CD4-positive, alpha-beta T cell treated with Interleukin-15 for 1 hour (primary cell): ENCODE data around the gene EDAR.

ENCODE experiments used
- DNase-seq: peaks from one replicate; pipeline ENCODE4 v3.0.0-alpha.2; 2020

EDAR gene

DNA sequence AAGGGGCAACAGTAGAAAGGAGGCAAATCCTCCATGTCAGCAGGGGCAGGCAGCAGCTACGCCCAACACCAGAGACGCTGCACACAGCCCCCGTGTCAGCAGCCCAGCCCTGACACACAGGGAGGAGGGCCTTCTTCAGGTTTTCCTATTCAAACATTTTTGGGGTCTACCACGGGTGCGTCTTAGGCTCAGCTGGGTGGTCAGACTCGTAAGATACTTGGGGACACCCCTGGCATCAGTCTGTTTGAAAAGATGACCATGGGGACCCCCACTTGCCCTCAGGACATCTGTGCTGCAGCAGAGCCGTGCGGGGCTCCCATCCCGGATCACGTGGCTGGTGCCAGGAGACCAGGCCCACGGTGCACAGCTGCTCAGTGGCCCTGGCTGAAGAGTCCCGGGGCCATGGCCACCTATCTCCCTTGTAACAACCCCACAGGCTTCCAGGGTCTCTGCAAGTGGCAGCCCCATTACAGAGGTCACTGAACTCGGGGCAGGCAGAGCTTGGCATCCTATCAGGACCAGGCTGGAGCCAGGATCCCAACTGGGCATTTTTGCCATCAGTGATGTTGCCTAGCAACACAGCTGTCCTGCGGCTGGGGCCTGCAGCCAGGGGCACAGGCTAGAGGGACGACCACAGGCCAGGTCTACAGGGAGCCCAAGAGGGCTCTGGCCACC lies 82.5 kb downstream of the EDAR start:
- DNase-seq: no peak

DNA sequence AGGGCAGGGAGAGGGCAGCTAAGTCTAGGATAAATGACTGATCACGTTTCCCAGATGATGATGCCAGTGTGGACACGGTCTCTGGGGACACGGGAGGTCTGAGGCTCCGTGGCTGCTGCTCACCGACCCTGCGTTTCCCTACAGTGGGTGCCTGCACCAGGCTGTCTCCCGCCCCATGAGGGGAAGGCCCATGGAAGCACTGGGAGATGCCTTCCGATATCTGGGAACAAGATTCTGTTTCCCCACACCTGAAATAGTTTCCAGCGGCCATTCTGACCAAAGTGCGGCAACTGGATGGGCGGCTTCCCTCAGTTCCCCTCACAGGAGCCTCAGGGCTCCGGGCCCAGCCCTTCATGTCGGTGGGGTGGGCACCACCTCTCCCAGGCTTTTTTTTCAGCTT lies 83.1 kb downstream of the EDAR start:
- no peak for DNase-seq

DNA sequence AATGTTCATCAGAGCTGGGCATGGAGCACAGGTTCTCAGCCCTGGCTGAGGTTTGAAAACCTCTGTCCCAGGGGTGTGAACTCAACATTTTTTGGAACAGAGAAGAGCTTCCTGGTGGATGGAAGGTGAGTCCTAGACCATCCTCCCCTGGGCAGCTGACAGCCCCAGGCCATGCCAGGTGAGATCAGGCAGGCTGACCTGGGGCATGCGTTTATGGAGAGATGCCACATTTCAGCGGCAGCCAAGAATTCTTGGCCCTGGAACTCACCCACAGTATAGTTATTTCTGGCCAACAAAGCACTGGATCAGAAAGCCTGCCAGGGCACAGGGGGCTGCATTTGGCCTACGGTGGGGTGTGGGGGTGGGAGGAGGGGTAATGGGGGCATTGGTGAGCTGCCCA lies 83.8 kb downstream of the EDAR start:
- no peak for DNase-seq

DNA sequence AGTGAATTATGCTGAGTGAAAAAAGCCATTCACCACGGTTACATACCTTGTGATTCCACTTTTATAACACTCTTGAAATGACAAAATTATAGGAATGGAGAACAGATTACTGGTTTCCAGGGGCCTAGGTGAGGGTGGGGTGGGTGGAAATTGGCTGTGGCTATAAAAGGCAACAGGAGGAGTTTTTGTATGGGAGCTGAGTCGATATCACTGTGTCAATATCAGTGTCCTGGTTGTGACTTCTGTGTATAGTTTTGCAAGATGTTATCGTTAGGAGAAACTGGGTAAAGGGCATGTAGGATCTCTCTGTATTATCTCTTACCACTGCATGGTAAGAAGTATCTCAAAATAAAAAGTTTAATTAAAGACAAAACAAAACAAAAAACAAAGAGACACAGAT lies 84.3 kb downstream of the EDAR start:
- no peak for DNase-seq

DNA sequence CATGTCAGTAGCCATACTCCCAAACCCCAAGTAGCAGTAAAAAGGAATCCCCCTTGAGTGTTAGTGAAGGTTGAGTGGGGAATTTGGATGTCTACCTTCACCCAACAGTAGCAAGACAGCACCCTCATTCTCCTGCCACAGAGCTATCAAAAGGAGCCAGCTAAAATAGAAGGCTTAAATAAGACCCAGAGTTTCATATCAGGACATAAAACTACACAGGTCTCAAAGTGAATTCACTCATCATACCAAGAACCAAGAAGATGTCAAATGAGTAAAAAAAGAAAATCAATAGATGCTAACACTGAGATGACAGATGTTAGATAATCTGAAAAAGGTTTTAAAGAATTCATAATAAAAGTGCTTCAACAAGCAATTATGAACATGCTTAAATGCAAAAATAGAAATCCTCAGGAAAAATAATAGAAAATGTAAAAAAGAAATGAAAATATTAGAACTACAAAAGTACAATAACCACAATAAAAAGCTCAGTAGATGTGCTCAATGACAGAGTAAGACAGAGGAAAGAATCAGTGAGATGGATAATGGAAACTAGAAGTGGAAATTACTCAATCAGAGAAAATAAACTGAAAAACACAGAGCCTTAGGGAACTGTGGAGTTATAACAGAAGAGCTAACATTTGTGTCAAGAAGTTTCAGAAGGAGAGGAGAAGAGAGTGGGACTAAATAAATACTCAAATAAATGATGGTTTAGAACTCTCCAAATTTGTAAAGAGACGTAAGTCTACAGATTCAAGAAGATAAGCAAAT lies 90.5 kb downstream of the EDAR start:
- DNase-seq: no peak

DNA sequence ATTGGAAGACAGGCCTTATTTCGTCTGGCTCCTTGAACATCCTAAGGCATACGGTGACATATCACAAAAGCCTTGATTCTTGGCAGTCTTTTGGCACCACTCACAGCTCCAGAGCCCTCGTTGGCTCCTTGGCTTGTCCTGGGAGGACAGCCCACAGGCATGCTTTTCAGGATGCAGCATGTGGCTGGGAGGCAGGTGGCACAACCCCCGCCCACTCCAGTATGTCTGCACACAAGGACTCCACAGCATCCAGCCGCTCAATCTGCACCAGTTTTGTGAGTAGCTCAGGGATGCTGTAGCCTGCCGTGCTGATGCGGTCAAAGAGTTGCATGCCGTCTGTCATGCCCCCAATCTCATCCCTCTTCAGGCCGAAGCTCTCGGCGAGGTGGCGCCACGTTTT lies 92.3 kb downstream of the EDAR start:
- DNase-seq: no peak

DNA sequence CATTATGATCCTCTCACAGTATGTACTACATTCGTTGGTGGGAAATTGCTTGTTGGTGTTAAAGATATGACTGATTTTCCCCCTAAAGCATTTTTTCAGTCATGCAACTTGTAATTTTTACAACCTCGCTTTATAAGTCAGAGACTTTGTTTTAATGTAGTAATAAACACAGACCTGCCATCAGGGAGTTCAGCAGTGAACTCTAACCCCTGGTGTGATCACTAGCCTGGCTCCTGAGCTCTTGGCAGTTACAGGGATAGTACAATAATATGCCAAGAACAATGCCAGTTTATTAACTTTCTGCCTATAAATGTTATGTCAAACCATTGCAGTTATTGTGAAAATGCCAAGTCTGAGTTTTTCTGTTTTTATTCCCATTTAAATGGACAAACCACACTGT lies 93.8 kb downstream of the EDAR start:
- no peak for DNase-seq

DNA sequence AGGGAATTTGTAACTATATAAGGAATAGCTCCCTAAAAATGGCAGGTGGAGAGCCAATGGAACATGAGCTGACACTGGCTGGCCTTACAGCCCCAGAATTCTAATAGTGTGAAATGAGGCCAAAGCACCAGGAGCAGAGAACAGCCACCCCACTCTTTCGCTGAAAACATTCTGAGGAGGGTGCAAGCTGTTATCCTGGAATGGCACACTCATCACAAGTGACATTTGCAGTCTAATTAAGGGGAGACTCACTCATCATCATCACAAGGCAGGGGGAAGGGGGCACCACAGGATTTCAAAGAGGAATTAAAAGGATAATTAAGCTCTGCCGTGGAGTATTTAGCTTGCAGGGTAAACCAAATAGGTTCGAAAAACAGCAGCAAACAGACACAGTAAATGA lies 94.3 kb downstream of the EDAR start:
- DNase-seq: no peak

DNA sequence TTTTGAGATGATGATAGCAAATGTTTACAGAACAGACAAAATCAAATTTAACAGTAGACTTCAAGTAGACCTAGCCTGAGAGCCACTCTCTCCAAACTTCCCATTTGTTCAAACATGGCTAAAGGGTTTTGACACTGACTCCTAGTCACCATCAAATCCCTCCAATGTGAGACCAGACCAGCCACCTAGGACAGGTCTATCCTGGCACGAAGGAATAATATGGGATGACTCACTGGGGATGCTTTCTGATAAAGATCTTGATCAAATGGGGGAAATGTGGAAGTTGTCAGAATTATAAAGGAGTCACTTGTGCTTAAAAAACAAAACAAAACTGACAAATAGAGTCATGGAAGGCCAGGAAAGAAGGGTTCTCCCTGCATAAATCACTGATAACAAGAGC lies 95.7 kb downstream of the EDAR start:
- no peak for DNase-seq

DNA sequence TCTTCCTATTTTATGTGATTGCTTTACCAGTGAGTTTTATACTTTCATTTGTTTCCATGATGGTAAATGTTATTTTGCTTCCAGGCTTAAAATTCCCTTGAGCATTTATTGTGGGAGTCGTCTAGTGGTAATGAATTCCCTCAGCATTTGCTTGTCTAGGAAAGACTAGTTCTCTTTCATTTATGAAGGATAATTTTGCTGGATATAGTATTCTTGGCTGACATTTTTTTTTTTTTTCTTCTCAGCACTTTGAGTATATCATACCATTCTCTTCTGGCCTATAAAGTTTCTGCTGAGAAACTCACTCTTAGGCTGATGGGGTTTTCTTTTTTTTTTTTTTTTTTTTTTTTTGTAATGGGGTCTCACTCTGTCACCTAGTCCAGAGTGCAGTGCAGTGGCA lies 99.1 kb downstream of the EDAR start:
- DNase-seq: no peak

DNA sequence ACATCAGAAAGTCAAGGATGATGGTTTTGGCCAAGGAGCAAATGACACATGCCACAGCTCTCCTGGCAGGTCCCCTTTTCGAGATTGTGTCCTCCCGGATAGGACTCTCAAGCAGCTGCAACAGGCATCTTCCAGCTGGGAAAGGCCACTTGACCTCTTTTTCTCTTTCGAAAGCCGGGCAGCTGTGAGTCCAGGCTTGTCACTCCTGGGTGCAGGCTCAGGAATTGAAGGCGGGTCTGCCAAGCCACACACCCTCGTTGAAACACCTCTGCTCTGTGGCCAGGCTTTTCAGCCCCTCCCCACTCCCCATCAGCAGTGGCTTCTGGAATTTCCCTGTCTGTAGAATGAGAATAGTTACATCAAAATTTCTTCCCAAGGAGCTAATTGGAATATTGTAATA lies 104.4 kb downstream of the EDAR start:
- DNase-seq: no peak

DNA sequence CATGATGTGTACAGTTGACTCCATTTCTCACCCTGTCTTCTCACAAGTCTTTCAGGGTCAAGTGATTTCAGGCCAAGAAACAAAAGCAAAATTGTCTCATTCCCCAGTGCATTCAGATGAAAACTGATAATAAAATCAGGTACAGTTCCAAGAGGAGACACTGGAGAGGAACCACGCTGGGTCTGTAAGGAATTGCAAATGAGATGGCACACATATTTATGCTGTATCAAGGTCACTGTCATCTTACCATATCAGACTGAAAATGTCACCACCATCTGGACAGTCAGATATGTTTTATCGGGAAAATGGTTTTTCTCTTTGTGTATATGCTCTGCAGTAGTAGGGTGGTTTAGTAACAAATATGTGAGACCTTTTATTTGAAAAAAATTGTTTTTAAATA lies 110.7 kb downstream of the EDAR start:
- no peak for DNase-seq

DNA sequence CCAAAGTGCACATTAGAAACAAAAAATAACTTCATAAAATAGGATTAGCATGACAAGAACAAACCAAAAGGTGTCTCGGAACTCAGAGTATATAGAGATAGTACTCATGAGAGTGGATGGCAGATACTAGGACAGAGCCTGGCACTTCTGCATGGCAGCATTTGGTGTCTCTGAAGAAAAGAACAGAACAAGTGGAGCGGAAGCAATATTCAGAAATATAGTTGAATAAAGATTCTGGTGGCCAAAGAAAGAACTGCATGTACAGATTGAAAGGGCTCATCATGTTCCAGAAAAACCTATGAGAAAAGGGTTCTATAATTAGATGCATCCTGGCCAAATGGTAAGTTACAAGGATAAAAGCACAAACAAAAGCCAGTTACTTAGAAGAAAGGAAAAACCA lies 111.5 kb downstream of the EDAR start:
- DNase-seq: no peak

DNA sequence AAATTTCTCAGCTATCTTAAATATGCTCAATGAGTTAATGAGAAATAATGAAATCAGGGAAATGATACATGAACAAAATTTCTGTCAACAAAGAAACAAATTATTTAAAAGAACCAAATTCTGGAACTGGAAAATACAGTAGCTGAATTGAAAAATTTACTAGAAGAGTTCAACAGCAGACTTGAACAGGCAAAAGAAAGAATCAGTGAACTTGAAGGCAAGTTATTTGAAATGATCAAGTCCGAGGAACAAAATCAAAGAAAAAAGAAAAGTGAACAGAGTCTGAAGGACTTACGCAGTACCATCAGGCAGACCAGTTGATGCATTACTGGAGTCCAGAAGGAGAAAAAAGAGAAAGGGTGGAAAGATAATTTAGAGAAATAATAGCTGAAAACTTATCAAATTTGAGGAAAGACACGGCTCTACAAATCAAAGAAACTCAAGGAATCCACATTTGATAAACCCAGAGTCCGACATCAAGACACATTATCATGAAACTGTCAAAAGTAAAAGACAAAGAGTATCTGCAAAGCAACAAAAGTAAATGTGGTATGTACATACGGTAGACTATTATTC lies 118.9 kb downstream of the EDAR start:
- DNase-seq: no peak

DNA sequence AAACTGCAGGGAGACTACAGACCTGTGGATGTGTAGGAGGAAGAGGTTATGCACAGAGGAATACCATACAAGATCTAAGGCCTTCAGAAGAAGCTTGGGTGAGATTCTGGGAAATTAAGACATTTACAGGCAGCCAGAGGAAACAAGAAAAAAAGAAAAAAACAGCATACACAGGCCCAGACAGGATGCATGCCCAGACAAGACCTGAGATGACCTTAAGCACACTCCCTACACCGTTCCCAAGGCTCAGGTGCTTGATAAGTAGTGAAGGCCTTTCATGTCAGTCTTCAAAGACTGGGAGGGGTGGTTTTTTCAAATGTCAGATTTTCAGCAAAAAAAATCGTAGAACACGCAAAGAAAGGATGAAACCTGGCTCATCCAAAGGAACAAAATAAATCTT lies 119.5 kb downstream of the EDAR start:
- DNase-seq: no peak

DNA sequence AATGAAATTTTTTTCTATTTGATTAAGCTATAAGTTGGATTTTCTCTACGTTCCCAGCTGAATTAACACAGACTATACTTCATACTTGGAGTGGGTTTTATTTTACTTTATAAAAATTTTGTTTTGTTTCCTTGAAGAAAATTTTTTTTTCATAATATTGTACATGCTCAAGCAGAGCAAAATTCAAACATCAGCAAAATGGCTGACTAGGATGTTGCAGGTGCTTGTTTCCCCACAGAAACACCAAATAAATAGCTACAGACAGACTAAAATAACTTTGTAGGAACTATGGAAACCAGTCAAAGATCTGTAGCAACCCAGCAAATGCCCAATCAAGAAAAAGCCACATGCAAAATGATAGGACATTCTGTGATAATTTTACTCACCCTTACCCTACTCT lies 120.1 kb downstream of the EDAR start:
- no peak for DNase-seq

DNA sequence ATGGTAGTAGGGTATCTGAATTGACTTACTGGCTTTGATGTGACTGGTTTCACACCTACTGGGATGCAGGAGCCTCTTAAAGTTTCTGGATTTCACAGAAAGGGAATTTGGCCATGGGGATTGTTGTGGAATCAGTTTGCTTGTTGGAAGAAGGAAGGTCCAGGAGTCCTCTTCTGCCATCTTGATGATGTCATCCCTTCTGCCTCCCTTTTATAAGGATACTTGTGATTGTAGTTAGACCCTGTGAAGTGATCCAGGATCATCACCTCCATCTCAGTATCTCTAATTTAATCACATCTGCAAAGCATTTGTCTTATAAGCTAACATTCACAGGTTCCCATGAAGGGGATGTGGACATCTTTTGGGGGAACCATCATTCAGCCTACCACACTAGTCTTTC lies 123.0 kb downstream of the EDAR start:
- no peak for DNase-seq

DNA sequence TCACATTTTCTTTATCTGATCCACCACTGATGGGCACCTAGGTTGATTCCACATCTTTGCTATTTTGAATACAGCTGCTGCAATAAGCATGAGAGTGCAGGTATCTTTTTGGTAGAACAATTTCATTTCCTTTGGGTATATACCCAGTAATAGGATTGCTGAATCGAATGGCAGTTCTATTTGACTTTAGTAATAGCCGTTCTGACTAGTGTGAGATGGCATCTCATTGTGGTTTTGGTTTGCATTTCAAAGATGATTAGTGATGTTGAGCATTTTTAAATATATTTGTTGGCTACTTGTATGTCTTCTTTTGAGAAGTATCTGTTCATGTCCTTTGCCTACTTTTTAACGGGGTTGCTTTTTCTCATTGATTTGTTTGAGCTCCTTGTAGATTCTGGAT lies 130.1 kb downstream of the EDAR start:
- no peak for DNase-seq

DNA sequence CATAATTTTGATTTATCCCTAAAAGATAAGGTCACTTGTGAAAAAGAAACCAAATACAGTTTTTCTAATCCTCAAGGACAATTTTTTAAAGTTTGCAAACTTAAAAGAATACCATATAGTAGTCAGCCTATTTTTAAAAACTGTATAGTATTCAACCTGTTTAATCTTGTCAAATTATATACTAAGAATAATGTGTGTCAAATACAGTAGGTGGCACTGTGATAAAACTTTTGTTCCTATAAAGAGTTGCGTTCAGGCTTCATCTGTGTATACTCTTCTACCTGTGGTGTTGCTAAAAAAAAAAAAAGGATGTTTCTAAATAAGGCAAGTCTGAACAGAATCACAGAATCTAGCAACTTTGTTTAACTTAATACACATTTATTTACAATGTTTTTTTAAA lies 133.8 kb downstream of the EDAR start:
- no peak for DNase-seq

DNA sequence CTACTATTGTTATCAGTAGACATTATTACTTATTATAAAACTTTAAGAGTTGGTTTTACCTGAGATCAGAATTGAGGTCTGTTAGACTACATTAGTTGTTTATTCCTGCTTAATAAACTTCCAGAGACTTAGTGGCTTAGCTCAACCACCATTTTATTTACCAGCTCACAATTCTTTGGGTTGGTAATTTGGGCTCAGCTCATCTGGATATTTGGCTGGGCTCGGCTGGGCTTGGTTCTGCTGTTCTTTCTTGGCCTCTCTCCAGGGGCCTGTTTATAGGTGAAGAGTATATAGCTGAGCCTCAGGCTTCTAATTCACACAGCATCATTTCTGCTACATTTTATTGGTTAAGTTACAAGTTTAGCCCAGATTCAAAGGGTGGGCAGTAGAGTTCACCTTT lies 134.5 kb downstream of the EDAR start:
- DNase-seq: no peak

DNA sequence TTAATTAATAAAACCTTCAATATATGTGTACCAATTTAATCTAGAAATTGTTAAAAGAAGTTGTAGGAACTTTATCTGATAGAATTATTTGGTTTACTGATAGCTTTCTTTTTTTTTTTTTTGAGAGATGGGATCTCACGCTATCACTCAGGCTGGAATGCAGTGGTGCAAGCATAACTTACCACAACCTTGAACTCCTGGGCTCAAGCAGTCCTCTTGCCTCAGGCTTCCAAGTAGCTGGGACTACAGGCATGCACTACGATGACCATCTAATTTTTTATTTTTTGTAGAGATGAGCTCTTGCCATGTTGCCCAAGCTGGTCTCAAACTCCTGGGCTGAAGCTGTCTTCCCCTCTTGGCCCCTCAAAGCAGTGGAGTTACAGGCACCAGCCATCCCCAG lies 135.6 kb downstream of the EDAR start:
- DNase-seq: no peak

DNA sequence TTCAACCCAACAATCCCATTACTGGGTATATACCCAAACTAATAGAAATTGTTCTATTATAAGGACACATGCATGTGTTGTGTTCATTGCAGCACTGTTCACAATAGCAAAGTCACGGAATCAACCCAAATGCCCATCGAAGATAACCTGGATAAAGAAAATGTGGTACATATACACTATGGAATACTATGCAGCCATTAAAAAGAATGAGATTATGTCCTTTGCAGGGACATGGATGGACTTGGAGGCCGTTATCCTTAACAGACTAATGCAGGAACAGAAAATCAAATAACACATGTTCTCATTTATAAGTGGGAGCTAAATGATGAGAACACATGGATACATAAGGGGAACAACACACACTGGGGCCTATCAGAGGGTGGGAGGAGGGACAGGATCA lies 136.6 kb downstream of the EDAR start:
- no peak for DNase-seq

DNA sequence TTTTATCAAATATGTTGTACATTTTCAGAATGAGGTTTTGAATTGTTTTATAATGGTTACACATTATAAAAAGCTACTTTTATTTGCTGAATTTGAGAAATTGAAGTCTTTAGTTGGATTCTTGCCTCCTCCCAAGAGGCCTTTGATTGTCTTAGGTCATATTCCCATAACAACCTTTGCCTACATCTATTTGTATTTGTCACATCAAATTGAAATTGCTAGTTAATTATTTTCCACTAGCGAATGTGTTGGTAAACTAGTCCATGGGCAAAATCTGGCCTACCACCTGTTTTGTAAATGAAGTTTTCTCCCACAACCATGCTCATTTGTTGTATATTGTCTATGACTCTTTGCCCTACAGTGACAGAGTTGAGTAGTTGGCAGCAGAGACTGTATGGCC lies 142.0 kb downstream of the EDAR start:
- DNase-seq: no peak

DNA sequence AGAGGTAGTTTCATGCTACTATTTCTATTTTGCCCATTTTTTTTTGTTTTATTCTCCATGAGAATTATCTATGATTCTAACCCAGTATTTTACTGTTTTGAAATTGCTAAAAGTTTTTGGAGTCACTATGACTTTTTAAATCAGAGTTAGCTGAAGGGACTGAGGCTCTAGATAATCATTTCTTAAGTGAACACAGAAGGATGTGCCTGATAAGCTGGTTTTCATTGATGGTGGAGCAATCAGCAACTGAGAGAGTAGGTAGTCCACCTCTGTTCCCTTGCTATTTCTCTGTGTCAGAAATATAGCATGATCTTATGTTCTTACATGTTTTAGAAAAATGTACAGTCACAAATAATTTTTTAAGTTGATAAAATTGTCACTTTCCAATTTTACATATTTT lies 143.1 kb downstream of the EDAR start:
- no peak for DNase-seq
